HG03442 (cell line): ENCODE data around the gene CYP27C1.

ENCODE experiments used
- ATAC-seq: cut with Tn5 transposase; IDR thresholded peaks from one replicate; pipeline ENCODE4 v1.9.1; 2021; ENCODE audit warnings: mild to moderate bottlenecking, moderate library complexity; ENCODE audit not compliant: unreplicated experiment

Gene CYP27C1

GRCh38 chr2:127155028-127155581 lies 65.0 kb downstream of the CYP27C1 start:
- ATAC-seq, result no peak

- no peak for ATAC-seq
Observed at GRCh38 chr2:127154396-127154795, 65.7 kb downstream of the CYP27C1 start.

- ATAC-seq, result no peak
Observed at GRCh38 chr2:127153691-127154158, 66.4 kb downstream of the CYP27C1 start.

GRCh38 chr2:127150996-127151395 lies 69.1 kb downstream of the CYP27C1 start:
- ATAC-seq, result no peak

- ATAC-seq, result no peak
Observed at GRCh38 chr2:127149384-127149783, 70.7 kb downstream of the CYP27C1 start.

- ATAC-seq, result no peak
Observed at GRCh38 chr2:127146820-127147502, 73.1 kb downstream of the CYP27C1 start.

- ATAC-seq, result no peak
Observed at GRCh38 chr2:127146071-127146725, 73.9 kb downstream of the CYP27C1 start.

GRCh38 chr2:127145280-127145895 lies 74.7 kb downstream of the CYP27C1 start:
- no peak for ATAC-seq

GRCh38 chr2:127143841-127144782 lies 76.0 kb downstream of the CYP27C1 start:
- ATAC-seq, result no peak

GRCh38 chr2:127142663-127143630 lies 77.2 kb downstream of the CYP27C1 start:
- ATAC-seq, result no peak

GRCh38 chr2:127140538-127140937 lies 79.6 kb downstream of the CYP27C1 start:
- ATAC-seq, result no peak

- ATAC-seq, result no peak
Observed at GRCh38 chr2:127139766-127140165, 80.3 kb downstream of the CYP27C1 start.

- no peak for ATAC-seq
Observed at GRCh38 chr2:127138281-127138680, 81.8 kb downstream of the CYP27C1 start.

- ATAC-seq, result no peak
Observed at GRCh38 chr2:127137741-127138140, 82.4 kb downstream of the CYP27C1 start.

GRCh38 chr2:127137225-127137624 lies 82.9 kb downstream of the CYP27C1 start:
- ATAC-seq, result no peak

GRCh38 chr2:127134833-127135830 lies 85.0 kb downstream of the CYP27C1 start:
- peak; percentile 46 for ATAC-seq

- no peak for ATAC-seq
Observed at GRCh38 chr2:127134235-127134634, 85.9 kb downstream of the CYP27C1 start.
